CD8-positive, alpha-beta memory T cell (primary cell): ENCODE measurements around the gene SERPINC1. TPM values are rescaled to one million over a fixed set of nuclear protein-coding genes. Genes with fewer than 3 reads are reported as not detected.
"Not testable (repeated sequence)": the region's sequence is repeated elsewhere in the genome, so short reads cannot be mapped to it uniquely, and the experiment has no call there.

Experiments used
- CTCF ChIA-PET: fragments of 350-600 bp; sonication (Branson Sonifier 250); formaldehyde crosslinking; loops from one replicate; lab custom pipeline; 2021; ENCODE audit warnings: antibody characterized with exemption; lab: Charles Lee
- POLR2A ChIA-PET: fragments of 350-600 bp; sonication (Branson Sonifier 250); formaldehyde crosslinking; loops from one replicate; lab custom pipeline; 2021; ENCODE audit warnings: antibody characterized with exemption; lab: Charles Lee
- DNase-seq, 5 donors: peaks; one replicate each; pipeline versions ENCODE4 v3.0.0 to v3.0.0-alpha.2; 2020 to 2022; ENCODE audit warnings: mixed read lengths in 1 of 5
- H3K27ac ChIP-seq: one replicate; pipeline ENCODE4 v1.7.0; 2013; ENCODE audit warnings: low read depth, mild to moderate bottlenecking, low read length, moderate library complexity
- H3K27me3 ChIP-seq: 2 replicates; pipeline ENCODE4 v1.7.0; 2013; ENCODE audit warnings: low read length, mild to moderate bottlenecking; ENCODE audit not compliant: insufficient read depth, poor library complexity, severe bottlenecking
- H3K36me3 ChIP-seq: 2 replicates; pipeline ENCODE4 v1.7.0; 2013; ENCODE audit warnings: mild to moderate bottlenecking, low read length, moderate library complexity; ENCODE audit not compliant: insufficient read depth
- H3K4me1 ChIP-seq: 2 replicates; pipeline ENCODE4 v1.7.0; 2013; ENCODE audit warnings: mild to moderate bottlenecking, low read length, moderate library complexity; ENCODE audit not compliant: insufficient read depth
- H3K4me3 ChIP-seq: 2 replicates; pipeline ENCODE4 v1.7.0; 2013; ENCODE audit warnings: mild to moderate bottlenecking, low read length
- H3K9me3 ChIP-seq: 2 replicates; pipeline ENCODE4 v1.7.0; 2013; ENCODE audit warnings: mild to moderate bottlenecking, low read length
- H3K27ac Mint-ChIP-seq, 8 donors: one replicate each; pipeline ENCODE4 v1.8.0; 2020 to 2021; ENCODE audit warnings: mixed read lengths in 8 of 8, mild to moderate bottlenecking in 6 of 8, inconsistent platforms in 3 of 8, moderate library complexity in 3 of 8
- H3K27me3 Mint-ChIP-seq, 2 donors: one replicate each; pipeline ENCODE4 v1.8.0; 2020 to 2021; ENCODE audit warnings: mixed read lengths in 2 of 2, mild to moderate bottlenecking in 1 of 2, moderate library complexity in 1 of 2
- H3K36me3 Mint-ChIP-seq, 3 donors: one replicate each; pipeline ENCODE4 v1.8.0; 2020 to 2021; ENCODE audit warnings: mixed read lengths in 3 of 3, inconsistent platforms in 1 of 3, mild to moderate bottlenecking in 1 of 3
- H3K4me1 Mint-ChIP-seq, 3 donors: one replicate each; pipeline ENCODE4 v1.8.0; 2020 to 2021; ENCODE audit warnings: mixed read lengths in 3 of 3, inconsistent platforms in 1 of 3, mild to moderate bottlenecking in 1 of 3
- H3K4me3 Mint-ChIP-seq, 7 donors: one replicate each; pipeline ENCODE4 v1.8.0; 2020 to 2021; ENCODE audit warnings: mixed read lengths in 7 of 7, mild to moderate bottlenecking in 6 of 7, moderate library complexity in 4 of 7, inconsistent platforms in 2 of 7
- H3K9me3 Mint-ChIP-seq, 5 donors: one replicate each; pipeline ENCODE4 v1.8.0; 2020 to 2022; ENCODE audit warnings: mixed read lengths in 5 of 5, mild to moderate bottlenecking in 3 of 5, moderate library complexity in 2 of 5, inconsistent platforms in 1 of 5
- polyA plus RNA-seq: library from polyadenylated mRNA; unstranded; fragments of 300-500 nt; fragmentation: Illumina TruSeq; gene quantifications from one replicate; pipeline ENCODE4 v1.2.3, GENCODE V29; 2021
- total RNA-seq, 2 experiments: library from RNA; stranded (reverse); gene quantifications; one replicate each; pipeline ENCODE4 v1.2.3, GENCODE V29; 2021

SERPINC1 gene
- total RNA-seq = not detected
- polyA plus RNA-seq = not detected

- POLR2A ChIA-PET = no interaction called here
- H3K4me1 Mint-ChIP-seq = no peaks in the 10 kb centered on the region
- peak within 1 kb of the TSS in 1 of 8 donors; percentile 42 for H3K27ac Mint-ChIP-seq
- CTCF ChIA-PET = interaction anchor here (1.3 kb wide), 1 partner anchor 8 kb away, joined by 3 read pairs; no protein-coding TSS in a partner anchor
- no peaks in the 10 kb centered on the region for H3K27me3 ChIP-seq
- no peaks in the 10 kb centered on the region for H3K9me3 ChIP-seq
- no peaks in the 10 kb centered on the region for H3K4me1 ChIP-seq
- H3K36me3 Mint-ChIP-seq = no peaks in the 10 kb centered on the region
- no peaks in the 10 kb centered on the region for H3K36me3 ChIP-seq
- H3K4me3 Mint-ChIP-seq = no peak within 1 kb of the TSS
- no peak for DNase-seq
- no peak within 1 kb of the TSS for H3K27ac ChIP-seq
- no peaks in the 10 kb centered on the region for H3K9me3 Mint-ChIP-seq
- no peak within 1 kb of the TSS for H3K4me3 ChIP-seq
- H3K27me3 Mint-ChIP-seq = no peaks in the 10 kb centered on the region
Observed at GRCh38 chr1:173917149-173917548, at the start of gene SERPINC1. SERPINC1 (minus strand) TSS chr1:173917327; CDS start chr1:173917259, 68 bp downstream.

GRCh38 chr1:173965896-173966295 is 48.8 kb upstream of the SERPINC1 start:
- POLR2A ChIA-PET, H3K4me1 Mint-ChIP-seq, CTCF ChIA-PET, H3K9me3 Mint-ChIP-seq, H3K4me1 ChIP-seq, H3K4me3 ChIP-seq, H3K27ac ChIP-seq, H3K27me3 ChIP-seq, H3K27ac Mint-ChIP-seq, DNase-seq, H3K9me3 ChIP-seq, H3K4me3 Mint-ChIP-seq, H3K27me3 Mint-ChIP-seq: not testable (repeated sequence)
- peaks cover under 1 to 75% (median 17%) of the 10 kb centered on the region in 3 donors for H3K36me3 Mint-ChIP-seq
- peaks cover 38% of the 10 kb centered on the region for H3K36me3 ChIP-seq

- Mint-ChIP-seq H3K9me3 (no peaks in the 10 kb centered on the region), H3K27ac (peak overlapping the region in 1 of 8 donors; percentile 26), H3K27me3 (no peaks in the 10 kb centered on the region), H3K4me1 (peaks cover 2 to 5% (median 3%) of the 10 kb centered on the region in 3 donors), H3K4me3 (no peak overlapping the region), H3K36me3 (peaks cover 5 to 83% (median 23%) of the 10 kb centered on the region in 3 donors)
- no peak for DNase-seq
- CTCF ChIA-PET = no interaction called here
- Histone ChIP-seq H3K4me3 (no peak overlapping the region), H3K4me1 (no peaks in the 10 kb centered on the region), H3K27me3 (no peaks in the 10 kb centered on the region), H3K36me3 (peaks cover 35% of the 10 kb centered on the region), H3K9me3 (no peaks in the 10 kb centered on the region), H3K27ac (no peak overlapping the region)
- POLR2A ChIA-PET = no interaction called here
Observed at GRCh38 chr1:173963477-173963876, 46.4 kb upstream of the SERPINC1 start.

GRCh38 chr1:173960625-173961024 is 43.5 kb upstream of the SERPINC1 start:
- no peaks in the 10 kb centered on the region for H3K9me3 Mint-ChIP-seq
- peak overlapping the region in 1 of 8 donors; percentile 8 for H3K27ac Mint-ChIP-seq
- H3K4me1 Mint-ChIP-seq = peaks cover 2 to 5% (median 3%) of the 10 kb centered on the region in 3 donors
- no peaks in the 10 kb centered on the region for H3K4me1 ChIP-seq
- H3K4me3 Mint-ChIP-seq = peak overlapping the region in 1 of 7 donors; percentile 27
- H3K27me3 ChIP-seq = no peaks in the 10 kb centered on the region
- no peaks in the 10 kb centered on the region for H3K9me3 ChIP-seq
- no peaks in the 10 kb centered on the region for H3K27me3 Mint-ChIP-seq
- ChIA-PET POLR2A (no interaction called here), CTCF (no interaction called here)
- no peak overlapping the region for H3K27ac ChIP-seq
- DNase-seq = no peak
- H3K36me3 ChIP-seq = peaks cover 36% of the 10 kb centered on the region
- H3K36me3 Mint-ChIP-seq = peaks cover 5 to 79% (median 19%) of the 10 kb centered on the region in 3 donors
- no peak overlapping the region for H3K4me3 ChIP-seq

GRCh38 chr1:173954179-173954578 is 37.1 kb upstream of the SERPINC1 start:
- H3K9me3 ChIP-seq = no peaks in the 10 kb centered on the region
- no peak overlapping the region for H3K27ac ChIP-seq
- Mint-ChIP-seq H3K9me3 (no peaks in the 10 kb centered on the region), H3K4me3 (no peak overlapping the region), H3K27ac (peak overlapping the region in 2 of 8 donors; percentile 8 to 73), H3K4me1 (peaks cover 4 to 9% (median 9%) of the 10 kb centered on the region in 3 donors), H3K27me3 (no peaks in the 10 kb centered on the region), H3K36me3 (peaks cover 3 to 72% (median 11%) of the 10 kb centered on the region in 3 donors)
- CTCF ChIA-PET = no interaction called here
- H3K36me3 ChIP-seq = peaks cover 17% of the 10 kb centered on the region
- POLR2A ChIA-PET = no interaction called here
- H3K4me1 ChIP-seq = no peaks in the 10 kb centered on the region
- no peak overlapping the region for H3K4me3 ChIP-seq
- no peaks in the 10 kb centered on the region for H3K27me3 ChIP-seq
- no peak for DNase-seq

GRCh38 chr1:173948594-173948993 is 31.5 kb upstream of the SERPINC1 start:
- Histone ChIP-seq H3K36me3 (peaks cover 49% of the 10 kb centered on the region), H3K9me3 (no peaks in the 10 kb centered on the region), H3K27ac (no peak overlapping the region), H3K4me3 (no peak overlapping the region), H3K27me3 (no peaks in the 10 kb centered on the region), H3K4me1 (no peaks in the 10 kb centered on the region)
- peak overlapping the region in 2 of 8 donors; percentile 8 to 73 for H3K27ac Mint-ChIP-seq
- no peaks in the 10 kb centered on the region for H3K9me3 Mint-ChIP-seq
- CTCF ChIA-PET = no interaction called here
- H3K4me1 Mint-ChIP-seq = peaks cover 0 to 9% (median 6%) of the 10 kb centered on the region in 3 donors
- no peak for DNase-seq
- H3K4me3 Mint-ChIP-seq = no peak overlapping the region
- peaks cover 0 to 81% (median 15%) of the 10 kb centered on the region in 3 donors for H3K36me3 Mint-ChIP-seq
- POLR2A ChIA-PET = no interaction called here
- H3K27me3 Mint-ChIP-seq = peaks cover 0 to 1% of the 10 kb centered on the region in 2 donors

GRCh38 chr1:173946380-173946921 is 29.3 kb upstream of the SERPINC1 start:
- Mint-ChIP-seq H3K27me3 (peaks cover 0 to 1% of the 10 kb centered on the region in 2 donors), H3K27ac (peak overlapping the region in 1 of 8 donors; percentile 63), H3K4me3 (no peak overlapping the region), H3K4me1 (no peaks in the 10 kb centered on the region), H3K9me3 (no peaks in the 10 kb centered on the region), H3K36me3 (peaks cover 9 to 83% (median 24%) of the 10 kb centered on the region in 3 donors)
- Histone ChIP-seq H3K27me3 (no peaks in the 10 kb centered on the region), H3K9me3 (no peaks in the 10 kb centered on the region), H3K27ac (no peak overlapping the region), H3K36me3 (peaks cover 51% of the 10 kb centered on the region), H3K4me3 (no peak overlapping the region), H3K4me1 (no peaks in the 10 kb centered on the region)
- DNase-seq = no peak
- ChIA-PET POLR2A (interaction anchor here (0.5 to 0.6 kb wide), 2 partner anchors 102 to 217 kb away, joined by 4 to 5 read pairs; no protein-coding TSS in a partner anchor), CTCF (no interaction called here)

GRCh38 chr1:173937062-173937461 is 19.9 kb upstream of the SERPINC1 start:
- peaks cover 15% of the 10 kb centered on the region for H3K36me3 ChIP-seq
- Mint-ChIP-seq H3K36me3 (peaks cover 5 to 71% (median 18%) of the 10 kb centered on the region in 3 donors), H3K9me3 (no peaks in the 10 kb centered on the region), H3K27me3 (no peaks in the 10 kb centered on the region), H3K4me3 (no peak overlapping the region), H3K4me1 (peaks cover 0 to 3% (median 0%) of the 10 kb centered on the region in 3 donors), H3K27ac (peak overlapping the region in 1 of 8 donors; percentile 48)
- no peak for DNase-seq
- H3K9me3 ChIP-seq = no peaks in the 10 kb centered on the region
- CTCF ChIA-PET = no interaction called here
- no peak overlapping the region for H3K27ac ChIP-seq
- H3K4me3 ChIP-seq = no peak overlapping the region
- POLR2A ChIA-PET = no interaction called here
- H3K4me1 ChIP-seq = no peaks in the 10 kb centered on the region
- H3K27me3 ChIP-seq = no peaks in the 10 kb centered on the region
